HG03045 (cell line): Measurements from ENCODE around the gene POTEB.
"Not testable (repeated sequence)": the region's sequence is repeated elsewhere in the genome, so short reads cannot be mapped to it uniquely, and the experiment has no call there.

Experiments
- ATAC-seq: cut with Tn5 transposase; IDR thresholded peaks from one replicate; pipeline ENCODE4 v1.9.1; 2021; ENCODE audit warnings: mild to moderate bottlenecking, moderate library complexity; ENCODE audit not compliant: unreplicated experiment

Gene POTEB

GRCh38 chr15:21877635-21878034, at the start of gene POTEB:
POTEB (minus strand) TSS chr15:21877735; CDS start chr15:21877246, 489 bp downstream.
- not testable (repeated sequence) for ATAC-seq

GRCh38 chr15:21890955-21891354, 13.4 kb upstream of the POTEB start:
- not testable (repeated sequence) for ATAC-seq

GRCh38 chr15:21889542-21889941, 12.0 kb upstream of the POTEB start:
- not testable (repeated sequence) for ATAC-seq

GRCh38 chr15:21838831-21839230, 38.7 kb downstream of the POTEB start:
- ATAC-seq: not testable (repeated sequence)
